T-helper 1 cell treated with Interleukin-12 subunit alpha and Interleukin-12 subunit beta and Interleukin-4 antibody, amounts not matched to agents 30 μg/mL and 1 μg/mL, for 36 hours (primary cell): Measurements from ENCODE around the gene MPC1L.

Experiments
- H3K27ac Mint-ChIP-seq: one replicate; pipeline ENCODE4 v1.8.0; 2021; ENCODE audit warnings: mild to moderate bottlenecking, mixed read lengths
- H3K27me3 Mint-ChIP-seq: one replicate; pipeline ENCODE4 v1.8.0; 2021; ENCODE audit warnings: low read depth, mixed read lengths
- H3K36me3 Mint-ChIP-seq: one replicate; pipeline ENCODE4 v1.8.0; 2021; ENCODE audit warnings: low read depth, mixed read lengths
- H3K4me1 Mint-ChIP-seq: one replicate; pipeline ENCODE4 v1.8.0; 2021; ENCODE audit warnings: low read depth, mixed read lengths
- H3K4me3 Mint-ChIP-seq: one replicate; pipeline ENCODE4 v1.8.0; 2021; ENCODE audit warnings: mild to moderate bottlenecking, moderate library complexity, mixed read lengths
- H3K9me3 Mint-ChIP-seq: one replicate; pipeline ENCODE4 v1.8.0; 2021; ENCODE audit warnings: mixed read lengths

Gene MPC1L

DNA sequence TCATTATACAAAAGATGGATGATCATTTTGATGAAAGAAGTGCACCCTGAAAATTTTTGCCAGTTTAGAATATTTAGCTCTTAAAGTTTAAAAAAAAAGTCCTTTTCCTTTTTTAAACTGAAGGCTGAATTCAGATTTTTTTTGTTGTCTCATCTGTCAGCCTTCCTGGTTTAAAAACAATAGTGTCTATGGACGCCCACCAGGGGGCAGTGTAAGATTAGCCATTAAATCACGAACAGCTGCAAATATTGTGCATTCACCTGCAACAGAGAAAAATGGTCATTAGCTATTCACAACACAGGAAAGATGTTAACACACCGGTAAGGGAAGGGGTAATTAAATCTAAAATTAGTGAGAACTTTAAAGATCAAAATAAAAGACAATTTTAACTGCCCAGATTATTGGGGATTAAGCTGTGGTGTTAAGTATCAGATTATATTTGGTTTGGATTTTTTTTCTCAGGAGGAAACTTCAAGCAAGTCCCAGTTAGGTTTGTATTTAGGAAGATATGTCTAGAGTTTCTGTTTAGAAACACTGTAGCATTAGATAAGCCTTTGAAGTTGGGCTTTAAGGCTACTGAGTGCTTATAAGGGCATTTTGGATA, 28.5 kb downstream of the MPC1L start:
- Mint-ChIP-seq H3K27me3 (no peaks in the 10 kb centered on the region), H3K27ac (no peak overlapping the region), H3K4me1 (peaks cover 1% of the 10 kb centered on the region), H3K36me3 (peaks cover 18% of the 10 kb centered on the region), H3K4me3 (no peak overlapping the region), H3K9me3 (no peaks in the 10 kb centered on the region)

DNA sequence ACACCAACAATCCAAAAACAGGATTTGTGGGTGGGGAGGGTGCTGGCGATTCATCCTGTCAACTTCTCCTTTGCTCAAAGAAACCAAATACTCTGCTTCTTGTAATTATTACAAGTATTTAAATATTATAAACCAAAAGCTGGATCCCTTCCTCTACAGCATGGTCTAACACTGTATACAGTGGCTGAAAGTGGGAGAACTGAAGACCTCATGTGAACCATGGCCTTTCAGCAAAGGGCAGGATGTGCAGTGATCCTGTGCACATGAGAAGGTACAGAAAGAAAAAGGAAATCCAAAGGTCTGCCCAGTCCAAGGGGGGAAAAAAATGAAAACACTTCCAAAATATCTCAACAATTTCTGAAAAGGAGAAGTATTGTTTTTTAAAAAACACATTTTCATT, 29.4 kb downstream of the MPC1L start:
- H3K4me1 Mint-ChIP-seq, result peaks cover 1% of the 10 kb centered on the region
- no peak overlapping the region for H3K27ac Mint-ChIP-seq
- no peak overlapping the region for H3K4me3 Mint-ChIP-seq
- H3K36me3 Mint-ChIP-seq, result peaks cover 15% of the 10 kb centered on the region
- H3K9me3 Mint-ChIP-seq, result no peaks in the 10 kb centered on the region
- no peaks in the 10 kb centered on the region for H3K27me3 Mint-ChIP-seq

- H3K27ac Mint-ChIP-seq, result no peak overlapping the region
- H3K4me3 Mint-ChIP-seq, result no peak overlapping the region
- H3K9me3 Mint-ChIP-seq, result no peaks in the 10 kb centered on the region
- H3K36me3 Mint-ChIP-seq, result peaks cover 15% of the 10 kb centered on the region
- peaks cover 1% of the 10 kb centered on the region for H3K4me1 Mint-ChIP-seq
- H3K27me3 Mint-ChIP-seq, result no peaks in the 10 kb centered on the region
These were observed 30.3 kb downstream of the MPC1L start for GRCh38 chrX:40653535-40653934.

DNA sequence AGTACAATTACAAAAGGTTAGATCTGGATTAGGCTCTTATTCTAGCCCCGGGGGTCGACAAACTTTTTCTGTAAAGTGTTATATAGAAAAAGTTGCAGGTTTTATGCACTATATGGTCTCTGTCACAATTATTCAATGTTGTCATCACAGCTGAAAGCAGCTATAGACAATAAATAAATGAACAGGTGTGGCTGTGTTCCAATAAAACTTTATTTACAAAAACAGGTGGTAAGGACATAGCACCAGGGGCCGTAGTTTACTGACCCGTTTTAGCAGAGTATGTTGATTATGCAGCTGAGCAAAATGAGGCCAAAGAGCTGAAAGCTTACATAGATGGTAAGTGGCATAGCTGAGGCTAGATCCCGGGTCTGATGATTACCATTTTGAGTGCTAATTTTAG, 37.2 kb downstream of the MPC1L start:
- Mint-ChIP-seq H3K36me3 (peaks cover 10% of the 10 kb centered on the region), H3K4me1 (no peaks in the 10 kb centered on the region), H3K4me3 (no peak overlapping the region), H3K9me3 (no peaks in the 10 kb centered on the region), H3K27me3 (no peaks in the 10 kb centered on the region), H3K27ac (no peak overlapping the region)

DNA sequence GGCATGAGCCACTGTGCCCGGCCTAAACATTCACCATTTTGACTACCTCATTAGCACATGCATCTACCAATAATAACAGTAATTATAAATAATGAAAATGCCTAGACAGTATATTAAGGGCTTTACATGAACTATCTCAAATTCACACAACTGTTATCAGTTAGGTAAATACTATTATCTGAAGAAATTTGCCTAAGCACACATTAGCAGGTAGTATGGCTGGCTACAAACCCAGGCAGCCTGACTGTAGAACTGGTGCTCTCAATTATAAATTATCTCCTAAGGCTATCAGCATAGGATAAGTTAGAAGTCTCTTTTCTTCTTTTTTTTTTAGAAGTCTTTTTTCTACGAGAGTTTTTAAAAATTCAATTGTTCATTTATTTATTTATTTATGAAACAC, 38.3 kb downstream of the MPC1L start:
- H3K27ac Mint-ChIP-seq, result no peak overlapping the region
- no peaks in the 10 kb centered on the region for H3K9me3 Mint-ChIP-seq
- peaks cover 15% of the 10 kb centered on the region for H3K36me3 Mint-ChIP-seq
- H3K4me3 Mint-ChIP-seq, result no peak overlapping the region
- no peaks in the 10 kb centered on the region for H3K27me3 Mint-ChIP-seq
- H3K4me1 Mint-ChIP-seq, result no peaks in the 10 kb centered on the region

DNA sequence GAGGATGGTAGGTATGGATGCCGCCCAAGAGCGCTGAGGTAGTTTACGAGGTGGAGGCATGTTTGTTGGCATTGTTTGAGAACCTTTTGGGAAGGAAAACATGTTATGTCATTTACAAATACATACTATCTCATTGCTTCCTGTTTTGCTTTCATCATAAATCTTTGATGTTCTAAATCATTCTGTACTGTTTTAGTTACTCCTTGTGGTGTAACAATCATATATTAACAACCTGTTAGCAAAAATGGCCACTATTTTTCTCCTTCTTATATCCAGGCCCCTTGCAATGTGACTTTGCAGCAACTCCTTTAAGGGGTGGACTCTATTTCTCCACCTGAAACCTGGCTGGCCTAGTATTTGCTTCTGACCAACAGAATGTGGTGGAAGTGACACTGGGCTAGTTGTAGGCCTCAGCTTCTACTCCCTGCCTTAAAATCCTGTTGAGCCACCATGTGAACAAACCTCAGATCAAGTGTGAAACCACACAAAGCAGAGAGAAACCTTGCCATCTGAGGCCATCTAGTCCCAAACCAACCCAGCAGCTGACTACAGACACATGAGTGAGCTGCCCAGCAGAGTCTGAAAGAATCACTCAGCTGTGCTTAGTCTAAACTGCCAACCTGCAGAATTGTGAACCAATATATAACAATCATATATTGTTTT, 40.0 kb downstream of the MPC1L start:
- peaks cover 26% of the 10 kb centered on the region for H3K36me3 Mint-ChIP-seq
- no peak overlapping the region for H3K27ac Mint-ChIP-seq
- no peaks in the 10 kb centered on the region for H3K27me3 Mint-ChIP-seq
- H3K4me1 Mint-ChIP-seq, result no peaks in the 10 kb centered on the region
- no peak overlapping the region for H3K4me3 Mint-ChIP-seq
- H3K9me3 Mint-ChIP-seq, result no peaks in the 10 kb centered on the region

DNA sequence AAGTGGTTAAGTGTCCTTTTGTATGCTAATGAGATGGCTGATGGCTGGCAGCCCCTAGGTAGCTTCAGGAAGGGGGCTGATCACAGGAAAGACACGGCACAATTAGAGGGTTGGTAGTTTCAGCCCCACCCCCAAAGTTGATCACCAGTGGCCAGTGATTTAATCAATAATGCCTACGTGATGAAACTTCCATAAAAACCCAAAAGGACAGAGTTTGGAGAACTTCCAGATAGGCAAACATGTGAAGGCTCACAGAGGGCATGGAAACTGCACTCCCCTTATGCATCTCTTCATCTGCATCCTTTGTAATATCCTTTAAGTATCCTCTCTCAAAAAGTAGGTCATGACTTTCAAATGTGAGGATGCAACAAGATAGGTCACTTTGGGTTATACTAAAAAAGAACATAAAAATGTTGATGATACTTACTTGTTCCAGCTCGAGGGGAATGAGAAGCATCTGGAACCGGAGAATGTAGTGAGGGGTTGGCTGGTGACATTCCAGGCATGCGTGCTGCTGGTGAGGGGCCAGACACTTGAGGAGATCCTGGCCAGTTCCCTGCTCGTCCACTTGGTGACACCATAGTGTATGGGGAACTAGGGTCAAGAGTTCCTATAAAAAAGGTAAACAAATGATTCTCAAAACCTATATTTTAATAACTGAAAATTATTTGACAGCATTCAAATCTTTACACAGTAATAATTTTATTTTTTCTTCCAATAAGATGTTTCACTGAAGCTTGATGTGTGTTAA, 40.8 kb downstream of the MPC1L start:
- Mint-ChIP-seq H3K4me1 (no peaks in the 10 kb centered on the region), H3K36me3 (peaks cover 26% of the 10 kb centered on the region), H3K27me3 (no peaks in the 10 kb centered on the region), H3K4me3 (no peak overlapping the region), H3K27ac (no peak overlapping the region), H3K9me3 (no peaks in the 10 kb centered on the region)

GRCh38 chrX:40671126-40671525, 47.9 kb downstream of the MPC1L start:
- Mint-ChIP-seq H3K27me3 (no peaks in the 10 kb centered on the region), H3K4me3 (no peak overlapping the region), H3K27ac (no peak overlapping the region), H3K36me3 (peaks cover 32% of the 10 kb centered on the region), H3K4me1 (no peaks in the 10 kb centered on the region), H3K9me3 (no peaks in the 10 kb centered on the region)
